Right lobe of liver (tissue), 6 donors: ENCODE results near the gene GADL1. TPM values are rescaled to one million over a fixed set of nuclear protein-coding genes. Genes with fewer than 3 reads are reported as not detected.
A peak's percentile ranks its signal among the peaks of the same experiment; 100 is the strongest.

ENCODE experiments used
- ATAC-seq, 4 donors: fragments of 200-7000 bp; cut with Tn5 transposase; one replicate each; pipeline ENCODE4 v1.9.1; 2020; ENCODE audit warnings: mild to moderate bottlenecking in 4 of 4, moderate library complexity in 4 of 4
- DNase-seq, 3 donors: peaks; one replicate each; pipeline ENCODE4 v3.0.0-alpha.2; 2020
- H3K27ac ChIP-seq, 3 donors: fragments of 200-600 bp; one replicate each; pipeline ENCODE4 v1.8.0; 2022
- H3K27me3 ChIP-seq, 2 donors: fragments of 200-600 bp; one replicate each; pipeline ENCODE4 v1.8.0; 2022
- H3K36me3 ChIP-seq, 4 donors: fragments of 200-600 bp; sonication (generic) in 1 of 4; one replicate each; pipeline versions ENCODE4 v1.5.1 to v1.8.0; 2017 to 2022; ENCODE audit warnings: control low read depth in 1 of 4
- H3K4me1 ChIP-seq, 4 donors: fragments of 200-600 bp; sonication (generic) in 1 of 4; one replicate each; pipeline versions ENCODE4 v1.5.1 to v1.8.0; 2017 to 2022; ENCODE audit warnings: control low read depth in 1 of 4
- H3K4me3 ChIP-seq, 3 donors: fragments of 200-600 bp; one replicate each; pipeline ENCODE4 v1.8.0; 2022
- H3K9me3 ChIP-seq, 4 donors: fragments of 200-600 bp; sonication (generic) in 1 of 4; one replicate each; pipeline versions ENCODE4 v1.5.1 to v1.8.0; 2017 to 2022; ENCODE audit warnings: control low read depth in 1 of 4
- CTCF ChIP-seq, 4 donors: fragments of 200-600 bp in 3 of 4; fragments of 450-650 bp in 1 of 4; IDR thresholded peaks; one replicate each; pipeline versions ENCODE4 v1.5.1 to v1.8.0; 2016 to 2022; ENCODE audit warnings: antibody characterized with exemption in 4 of 4, mild to moderate bottlenecking in 2 of 4
- POLR2A ChIP-seq: fragments of 450-650 bp; IDR thresholded peaks from one replicate; pipeline ENCODE4 v1.6.1; 2017; ENCODE audit warnings: antibody characterized with exemption, mild to moderate bottlenecking
- WGBS: methylation state at CpG from one replicate; pipeline ENCODE4 v1.1.6; 2018; ENCODE audit warnings: low coverage, low lambda C conversion rate; ENCODE audit not compliant: insufficient coverage; ENCODE audit errors: missing lambda C conversion rate; 5-methylcytosine and 5-hydroxymethylcytosine counted together
- intact Hi-C, 2 donors: fragments of 100-400 bp; cut with DNase I; formaldehyde crosslinking; loops; one replicate each; pipeline versions ENCODE4 v1.11.2 to v1.14.1; 2022
- total RNA-seq, 6 experiments: library from RNA; depleted of rRNA in 2 of 6; stranded (reverse); fragments of >200 nt in 2 of 6; fragmentation: NEBNext Ultra II Directional in 3 of 6; extraction: Animal tissue kit (Norgen Biotek cat#: 25700) in 3 of 6; gene quantifications; one replicate each; pipeline versions ENCODE4 v1.1.0 to v1.2.4, GENCODE V29; 2016 to 2023
- donor health status: DM: no; HTN: yes; CAD: no.
- donor health status: DM: no; HTN: no; CAD: no.
- donor health status: DM: no; HTN: no; CAD: no.
- donor health status: DM: no; HTN: yes; CAD: no.
- donor health status: DM: no; HTN: yes; CAD: no.

GADL1 gene
- total RNA-seq, 6 experiments from 2014 or later = not detected

GRCh38 chr3:30940740-30941139 lies 46.3 kb upstream of the GADL1 start:
- DNase-seq (no peak), ATAC-seq (no peak)
- Histone ChIP-seq H3K27ac (no peak overlapping the region), H3K36me3 (no peaks in the 10 kb centered on the region), H3K27me3 (no peaks in the 10 kb centered on the region), H3K4me3 (no peak overlapping the region), H3K9me3 (no peaks in the 10 kb centered on the region), H3K4me1 (no peaks in the 10 kb centered on the region)
- 51% methylated on average over 2 of the region's 2 CpGs for WGBS
- TF ChIP-seq POLR2A = no peak
- TF ChIP-seq CTCF (IDR thresholded peaks at IDR 0.05) = no peak
- intact Hi-C loops = no loop called here

GRCh38 chr3:30934208-30934550 lies 39.7 kb upstream of the GADL1 start:
- 14% methylated on average over 6 of the region's 6 CpGs for WGBS
- ATAC-seq = peak in 1 of 4 donors; percentile 38
- TF ChIP-seq POLR2A (no peak), CTCF (IDR thresholded peaks at IDR 0.05) (peak; percentile 16 to 32 (median 25))
- intact Hi-C loops = no loop called here
- DNase-seq = no peak
- H3K27ac ChIP-seq = no peak overlapping the region
- no peak overlapping the region for H3K4me3 ChIP-seq
- no peaks in the 10 kb centered on the region for H3K27me3 ChIP-seq
- no peaks in the 10 kb centered on the region for H3K4me1 ChIP-seq
- H3K9me3 ChIP-seq = no peaks in the 10 kb centered on the region
- no peaks in the 10 kb centered on the region for H3K36me3 ChIP-seq

- TF ChIP-seq CTCF (IDR thresholded peaks at IDR 0.05) = no peak
- TF ChIP-seq POLR2A = no peak
- Histone ChIP-seq H3K4me1 (no peaks in the 10 kb centered on the region), H3K9me3 (no peaks in the 10 kb centered on the region), H3K27ac (no peak overlapping the region), H3K27me3 (no peaks in the 10 kb centered on the region), H3K36me3 (no peaks in the 10 kb centered on the region), H3K4me3 (no peak overlapping the region)
- intact Hi-C loops = no loop called here
- ATAC-seq = no peak
- 21% methylated on average over 5 of the region's 5 CpGs for WGBS
- no peak for DNase-seq
Observed at GRCh38 chr3:30933478-30934207, 39.2 kb upstream of the GADL1 start.

- 78% methylated on average over 2 of the region's 2 CpGs for WGBS
- intact Hi-C loops = no loop called here
- ATAC-seq = no peak
- H3K27me3 ChIP-seq = no peaks in the 10 kb centered on the region
- H3K4me3 ChIP-seq = no peak overlapping the region
- H3K36me3 ChIP-seq = no peaks in the 10 kb centered on the region
- H3K4me1 ChIP-seq = no peaks in the 10 kb centered on the region
- H3K27ac ChIP-seq = no peak overlapping the region
- no peaks in the 10 kb centered on the region for H3K9me3 ChIP-seq
- TF ChIP-seq POLR2A = no peak
- TF ChIP-seq CTCF (IDR thresholded peaks at IDR 0.05) = no peak
- no peak for DNase-seq
Observed at GRCh38 chr3:30932513-30933098, 38.1 kb upstream of the GADL1 start.
